GM23248 (cell line): Measurements from ENCODE around the gene MYZAP.

ENCODE experiments used
- EZH2 ChIP-seq: fragments of 200-600 bp; sonication (generic); IDR thresholded peaks from 2 replicates; pipeline ENCODE4 v1.6.1; 2018; ENCODE audit warnings: antibody characterized with exemption, mild to moderate bottlenecking; ENCODE audit not compliant: insufficient read depth, poor library complexity, severe bottlenecking
- EZH2phosphoT487 ChIP-seq: fragments of 200-600 bp; sonication (generic); IDR thresholded peaks from 2 replicates; pipeline ENCODE4 v1.6.1; 2018; ENCODE audit warnings: antibody characterized with exemption, moderate library complexity, mild to moderate bottlenecking, low read depth; ENCODE audit not compliant: insufficient read depth

DNA sequence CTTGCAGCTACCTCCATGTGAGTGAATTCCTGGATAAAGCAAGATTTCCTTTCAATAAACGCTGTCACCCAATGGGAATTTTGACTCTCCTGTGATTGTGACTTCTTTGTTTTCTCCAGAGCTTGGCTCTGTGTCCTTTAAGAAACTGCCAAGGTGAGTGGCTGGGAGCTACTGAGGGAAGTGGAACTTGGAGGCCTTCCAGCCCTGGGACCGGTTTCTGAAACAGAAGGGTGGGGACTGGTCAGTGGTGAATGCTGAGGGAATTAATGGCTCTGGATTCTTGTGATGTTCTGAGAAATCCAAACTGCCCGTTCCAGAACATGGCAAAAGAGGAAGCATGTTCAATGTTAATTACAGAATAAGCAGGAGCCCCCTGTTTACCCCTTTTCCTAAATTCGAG lies 41.1 kb upstream of the MYZAP start:
- no peak for TF ChIP-seq EZH2
- no peak for TF ChIP-seq EZH2phosphoT487
